ENCODE results near the gene PADI4. TPM values are rescaled to one million over a fixed set of nuclear protein-coding genes. Genes with fewer than 3 reads are reported as not detected.
A peak's percentile ranks its signal among the peaks of the same experiment; 100 is the strongest.
"Not testable (repeated sequence)": the region's sequence is repeated elsewhere in the genome, so short reads cannot be mapped to it uniquely, and the experiment has no call there.

Gene PADI4
- total and polyA plus RNA-seq, 3 donors from 2014 or later = 0.16 to 0.32 TPM; not detected in 1

DNA sequence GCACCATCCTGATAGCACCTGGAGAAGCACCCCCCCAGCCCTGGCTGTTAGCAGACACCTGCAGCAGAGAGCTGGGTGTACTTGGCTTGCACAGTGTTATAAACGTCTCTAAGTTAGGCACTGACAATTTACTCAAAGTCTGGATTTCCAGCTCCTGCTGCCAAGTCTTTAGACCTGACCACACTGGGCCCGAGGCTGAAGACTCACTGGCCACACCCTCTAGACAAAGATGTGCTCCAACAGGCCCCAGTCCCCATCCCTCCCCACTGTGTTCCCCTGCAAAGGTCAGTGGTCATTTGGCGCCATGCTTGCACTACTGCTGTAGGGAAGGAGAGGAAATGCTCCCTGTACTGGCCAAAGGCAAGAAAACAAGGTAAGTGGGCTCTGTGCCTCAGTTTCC is 95.1 kb downstream of the PADI4 start:
- intact Hi-C loops (cut with DNase I; ENCODE audit: low total_unique reads) = no loop called here
- Histone ChIP-seq H3K27ac (no peak overlapping the region), H3K27me3 (no peaks in the 10 kb centered on the region), H3K36me3 (ENCODE audit: low read depth, missing control alignments) (no peaks in the 10 kb centered on the region), H3K4me1 (peaks cover 5% of the 10 kb centered on the region), H3K9me3 (no peaks in the 10 kb centered on the region), H3K4me3 (no peak overlapping the region)
- DNase-seq = no peak
- 60 to 61% methylated on average over 2 to 3 of the region's 3 CpGs for WGBS, 2 donors
- no peak for TF ChIP-seq CTCF (IDR thresholded peaks at IDR 0.05)
- TF ChIP-seq POLR2A (IDR thresholded peaks at IDR 0.05) = no peak

GRCh38 chr1:17404034-17404684 is 96.2 kb downstream of the PADI4 start:
- Histone ChIP-seq H3K4me3 (no peak overlapping the region), H3K36me3 (ENCODE audit: low read depth, missing control alignments) (no peaks in the 10 kb centered on the region), H3K4me1 (peaks cover 5% of the 10 kb centered on the region), H3K9me3 (no peaks in the 10 kb centered on the region), H3K27ac (no peak overlapping the region), H3K27me3 (no peaks in the 10 kb centered on the region)
- TF ChIP-seq POLR2A (IDR thresholded peaks at IDR 0.05) (no peak), CTCF (IDR thresholded peaks at IDR 0.05) (no peak)
- intact Hi-C loops (cut with DNase I; ENCODE audit: low total_unique reads) = no loop called here
- no peak for DNase-seq
- 80 to 88% methylated on average over 15 of the region's 15 CpGs for WGBS, 2 donors

DNA sequence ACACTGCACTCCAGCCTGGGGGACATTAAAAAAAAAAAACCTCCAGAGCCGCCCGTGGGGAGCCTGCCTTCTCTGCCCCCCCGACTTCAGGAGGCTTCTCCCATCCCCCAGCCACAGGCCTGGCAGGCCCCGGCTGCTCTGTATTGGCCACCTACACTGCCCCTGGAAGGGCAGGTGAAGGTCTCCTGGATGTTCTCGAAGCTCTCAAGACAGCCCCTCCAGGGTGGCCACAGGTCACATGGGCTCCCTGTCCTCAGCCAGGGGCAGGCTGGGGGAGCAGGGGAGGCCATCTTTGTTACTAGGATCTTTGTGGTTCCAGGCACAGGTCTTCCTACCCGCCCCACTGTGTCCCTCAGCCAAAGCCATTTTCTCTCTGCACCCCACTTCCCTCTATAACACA is 96.8 kb downstream of the PADI4 start:
- no peaks in the 10 kb centered on the region for H3K36me3 ChIP-seq (ENCODE audit: low read depth, missing control alignments)
- H3K27me3 ChIP-seq = no peaks in the 10 kb centered on the region
- no peak overlapping the region for H3K4me3 ChIP-seq
- 67 to 76% methylated on average over 3 to 6 of the region's 6 CpGs for WGBS, 2 donors
- no peak for DNase-seq
- no peaks in the 10 kb centered on the region for H3K9me3 ChIP-seq
- TF ChIP-seq CTCF (IDR thresholded peaks at IDR 0.05) (no peak), POLR2A (IDR thresholded peaks at IDR 0.05) (no peak)
- peaks cover 5% of the 10 kb centered on the region for H3K4me1 ChIP-seq
- no peak overlapping the region for H3K27ac ChIP-seq
- intact Hi-C loops (cut with DNase I; ENCODE audit: low total_unique reads) = no loop called here

- no peak overlapping the region for H3K27ac ChIP-seq
- no peak overlapping the region for H3K4me3 ChIP-seq
- peak; percentile 77 for DNase-seq
- H3K27me3 ChIP-seq = no peaks in the 10 kb centered on the region
- TF ChIP-seq CTCF (IDR thresholded peaks at IDR 0.05) (peak in 2 of 3 experiments; percentile 44 to 66), POLR2A (IDR thresholded peaks at IDR 0.05) (no peak)
- H3K9me3 ChIP-seq = no peaks in the 10 kb centered on the region
- intact Hi-C loops (cut with DNase I; ENCODE audit: low total_unique reads) = no loop called here
- peaks cover 5% of the 10 kb centered on the region for H3K4me1 ChIP-seq
- 68 to 71% methylated on average over 6 to 15 of the region's 15 CpGs for WGBS, 2 donors
- H3K36me3 ChIP-seq (ENCODE audit: low read depth, missing control alignments) = no peaks in the 10 kb centered on the region
These were observed 98.1 kb downstream of the PADI4 start for GRCh38 chr1:17405898-17406759.

GRCh38 chr1:17406760-17407475 is 98.9 kb downstream of the PADI4 start:
- 81 to 88% methylated on average over 12 to 16 of the region's 16 CpGs for WGBS, 2 donors
- H3K36me3 ChIP-seq (ENCODE audit: low read depth, missing control alignments); H3K4me3 ChIP-seq; H3K9me3 ChIP-seq; DNase-seq; H3K27ac ChIP-seq; H3K4me1 ChIP-seq; H3K27me3 ChIP-seq; intact Hi-C loops (cut with DNase I; ENCODE audit: low total_unique reads): not testable (repeated sequence)

GRCh38 chr1:17407786-17408514 is 100.0 kb downstream of the PADI4 start:
- H3K27me3 ChIP-seq; H3K4me3 ChIP-seq; H3K27ac ChIP-seq; DNase-seq; H3K36me3 ChIP-seq (ENCODE audit: low read depth, missing control alignments); H3K4me1 ChIP-seq; intact Hi-C loops (cut with DNase I; ENCODE audit: low total_unique reads); H3K9me3 ChIP-seq: not testable (repeated sequence)
- WGBS, 2 donors = 90 to 93% methylated on average over 30 of the region's 30 CpGs

All from testis (tissue), 3 donors.